B cell (primary cell): Measurements from ENCODE around the gene STX8. TPM values are rescaled to one million over a fixed set of nuclear protein-coding genes. Genes with fewer than 3 reads are reported as not detected.

Experiments
- ATAC-seq: fragments of 200-7000 bp; cut with Tn5 transposase; one replicate; pipeline ENCODE4 v1.10.0; 2021; ENCODE audit warnings: low read depth, mild to moderate bottlenecking, moderate number of reproducible peaks, moderate library complexity
- CTCF ChIA-PET: fragments of 350-600 bp; sonication (Branson Sonifier 250); formaldehyde crosslinking; loops from one replicate; lab custom pipeline; 2021; ENCODE audit warnings: antibody characterized with exemption, inconsistent platforms; lab: Charles Lee
- POLR2A ChIA-PET: fragments of 350-600 bp; sonication (Branson Sonifier 250); formaldehyde crosslinking; loops from one replicate; lab custom pipeline; 2021; ENCODE audit warnings: antibody characterized with exemption; lab: Charles Lee
- DNase-seq: peaks from one replicate; pipeline ENCODE4 v3.0.0; 2013
- H2AFZ ChIP-seq: 2 replicates; pipeline ENCODE4 v1.6.1; 2012; ENCODE audit warnings: mild to moderate bottlenecking, low read depth, low read length; ENCODE audit not compliant: insufficient read depth, poor library complexity, severe bottlenecking
- H3K27ac ChIP-seq, 2 donors: 1 replicate in 1 of 2; 2 replicates in 1 of 2; pipeline ENCODE4 v1.5.1; 2012 to 2013; ENCODE audit warnings: low read length in 2 of 2, mild to moderate bottlenecking in 2 of 2, moderate library complexity in 1 of 2
- H3K27me3 ChIP-seq, 4 experiments: fragments of 200-600 bp in 1 of 4; sonication (generic) in 1 of 4; replicated peaks in 1 of 4; 1 replicate in 2 of 4; 2 replicates in 2 of 4; pipeline versions ENCODE4 v1.6.1 to v1.7.0; 2013 to 2016; ENCODE audit warnings: low read length in 3 of 4, mild to moderate bottlenecking in 2 of 4, mixed read lengths in 1 of 4, moderate library complexity in 1 of 4; ENCODE audit not compliant: insufficient read depth in 4 of 4, control insufficient read depth in 3 of 4; ENCODE audit errors: control extremely low read depth in 1 of 4
- H3K36me3 ChIP-seq, 2 experiments: replicated peaks in 1 of 2; 1 replicate in 1 of 2; 2 replicates in 1 of 2; pipeline versions ENCODE4 v1.6.1 to v1.7.1; 2013; ENCODE audit warnings: low read length in 1 of 2; ENCODE audit not compliant: insufficient read depth in 2 of 2, control insufficient read depth in 1 of 2; ENCODE audit errors: control extremely low read depth in 1 of 2, extremely low read depth in 1 of 2
- H3K4me1 ChIP-seq, 2 donors: fragments of 200-600 bp in 1 of 2; sonication (generic) in 1 of 2; 1 replicate in 1 of 2; 2 replicates in 1 of 2; pipeline versions ENCODE4 v1.5.1 to v1.6.1; 2013 to 2017; ENCODE audit warnings: low read length in 2 of 2; ENCODE audit not compliant: control insufficient read depth in 2 of 2, insufficient read depth in 2 of 2
- H3K4me2 ChIP-seq: replicated peaks from 2 replicates; pipeline ENCODE3; 2012; ENCODE audit warnings: mild to moderate bottlenecking, low read depth, low read length; ENCODE audit not compliant: poor library complexity, severe bottlenecking
- H3K4me3 ChIP-seq, 5 experiments: fragments of 200-600 bp in 1 of 5; sonication (generic) in 1 of 5; 1 replicate in 3 of 5; 2 replicates in 2 of 5; pipeline versions ENCODE4 v1.5.1 to v1.7.0; 2011 to 2016; ENCODE audit warnings: low read length in 4 of 5, mild to moderate bottlenecking in 4 of 5, low read depth in 2 of 5, control low read depth in 1 of 5, moderate library complexity in 1 of 5; ENCODE audit not compliant: insufficient read depth in 1 of 5; ENCODE audit errors: control extremely low read depth in 1 of 5, extremely low read depth in 1 of 5
- H3K79me2 ChIP-seq: fragments of 200-600 bp; sonication (generic); one replicate; pipeline ENCODE4 v1.6.0; 2016; ENCODE audit warnings: low read length; ENCODE audit not compliant: control insufficient read depth, insufficient read depth
- H3K9ac ChIP-seq: fragments of 200-600 bp; sonication (generic); 2 replicates; pipeline ENCODE4 v1.6.1; 2017; ENCODE audit warnings: mild to moderate bottlenecking, low read length, moderate library complexity
- H3K9me3 ChIP-seq, 3 donors: one replicate each; pipeline versions ENCODE4 v1.6.1 to v1.7.1; 2013; ENCODE audit warnings: low read length in 2 of 3; ENCODE audit not compliant: control insufficient read depth in 2 of 3, insufficient read depth in 1 of 3; ENCODE audit errors: control extremely low read depth in 1 of 3
- H4K20me1 ChIP-seq: 2 replicates; pipeline ENCODE4 v1.6.0; 2012; ENCODE audit warnings: mild to moderate bottlenecking, low read length; ENCODE audit not compliant: insufficient read depth, control insufficient read depth, poor library complexity, severe bottlenecking
- H3K27ac Mint-ChIP-seq: one replicate; pipeline ENCODE4 v1.8.0; 2021; ENCODE audit warnings: mixed read lengths
- H3K27me3 Mint-ChIP-seq: one replicate; pipeline ENCODE4 v1.8.0; 2021; ENCODE audit warnings: mixed read lengths
- H3K4me1 Mint-ChIP-seq: one replicate; pipeline ENCODE4 v1.8.0; 2021; ENCODE audit warnings: mixed read lengths
- H3K4me3 Mint-ChIP-seq: one replicate; pipeline ENCODE4 v1.8.0; 2021; ENCODE audit warnings: mixed read lengths
- H3K9me3 Mint-ChIP-seq: one replicate; pipeline ENCODE4 v1.8.0; 2022; ENCODE audit warnings: mixed read lengths; ENCODE audit not compliant: insufficient read depth
- CTCF ChIP-seq: fragments of 200-600 bp; IDR thresholded peaks from one replicate; pipeline ENCODE4 v1.8.0; 2022; ENCODE audit warnings: antibody characterized with exemption, mild to moderate bottlenecking
- EZH2 ChIP-seq: IDR thresholded peaks from 2 replicates; pipeline ENCODE4 v1.6.1; 2012; ENCODE audit warnings: borderline replicate concordance, low read depth, mild to moderate bottlenecking, moderate library complexity, low read length; ENCODE audit not compliant: insufficient read depth, poor library complexity, severe bottlenecking
- WGBS: methylation state at CpG from one replicate; pipeline ENCODE4 v1.1.5; 2013; ENCODE audit warnings: missing lambda C conversion rate; ENCODE audit not compliant: insufficient coverage; 5-methylcytosine and 5-hydroxymethylcytosine counted together
- intact Hi-C: fragments of 100-400 bp; cut with micrococcal nuclease; formaldehyde crosslinking; loops from one replicate; pipeline ENCODE4 v1.10.0; 2022
- polyA plus RNA-seq: library from polyadenylated mRNA; depleted of rRNA; stranded (reverse); fragments of >200 nt; gene quantifications from 2 replicates; pipeline ENCODE4 v1.2.3, GENCODE V29; 2012
- total RNA-seq, 2 donors: library from RNA; stranded (reverse); fragments of 120-200 nt in 1 of 2; gene quantifications; 1 replicate in 1 of 2; 2 replicates in 1 of 2; pipeline versions ENCODE4 v1.2.3 to v1.2.4, GENCODE V29; 2013 to 2022

The STX8 gene
- total and polyA plus RNA-seq, 2 donors (not counting 1 experiment from before 2014, with no cell fraction given) = 35.8 to 61.5 TPM

GRCh38 chr17:9350080-9350479, 225.5 kb downstream of the STX8 start:
- Histone ChIP-seq H3K79me2 (no peaks in the 10 kb centered on the region), H3K9ac (no peak overlapping the region), H2AFZ (no peak overlapping the region), H3K36me3 (no peaks in the 10 kb centered on the region), H3K4me2 (no peak overlapping the region), H3K4me1 (no peaks in the 10 kb centered on the region), H3K27me3 (no peaks in the 10 kb centered on the region), H3K4me3 (no peak overlapping the region), H3K9me3 (no peaks in the 10 kb centered on the region), H3K27ac (no peak overlapping the region), H4K20me1 (no peaks in the 10 kb centered on the region)
- ATAC-seq (no peak), DNase-seq (no peak)
- Mint-ChIP-seq H3K4me3 (no peak overlapping the region), H3K4me1 (peaks cover 2% of the 10 kb centered on the region), H3K27me3 (no peaks in the 10 kb centered on the region), H3K9me3 (no peaks in the 10 kb centered on the region), H3K27ac (no peak overlapping the region)
- intact Hi-C loops = no loop called here
- CTCF ChIA-PET = no interaction called here
- POLR2A ChIA-PET = no interaction called here
- TF ChIP-seq CTCF (no peak), EZH2 (no peak)
- 80% methylated on average over 1 of the region's 6 CpGs for WGBS

DNA sequence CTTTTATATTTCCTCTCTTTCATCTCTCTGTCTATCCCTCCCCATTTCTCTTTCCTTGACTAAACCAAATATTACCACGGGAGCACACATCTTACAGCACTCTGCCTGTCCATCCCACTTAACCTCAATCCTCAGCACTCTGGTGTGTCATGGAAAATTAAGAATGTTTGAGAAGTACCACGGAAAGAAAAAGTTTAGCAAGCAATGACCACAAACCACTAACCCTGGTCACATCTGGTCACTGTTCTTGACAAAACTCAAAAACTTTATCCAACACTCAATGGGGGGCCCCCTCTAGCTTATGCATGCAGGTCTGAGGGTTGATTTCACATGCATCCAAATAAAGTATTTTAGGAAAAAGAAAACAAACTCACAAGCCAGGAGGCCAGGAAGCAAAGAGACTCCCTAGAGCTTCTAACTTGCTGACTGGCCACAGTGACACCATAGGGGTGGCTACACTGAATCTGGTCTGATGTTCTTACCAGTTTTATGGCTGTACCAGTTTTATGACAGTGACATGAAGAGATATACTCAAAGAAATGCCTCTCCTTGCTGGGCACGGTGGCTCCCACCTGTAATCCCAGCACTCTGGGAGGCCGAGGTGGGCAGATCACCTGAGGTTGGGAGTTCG, 229.2 kb downstream of the STX8 start:
- CTCF ChIA-PET = interaction anchor here (0.6 kb wide), 2 partner anchors 20 to 353 kb away, joined by 3 to 5 read pairs; no protein-coding TSS in a partner anchor
- H3K27me3 Mint-ChIP-seq = no peaks in the 10 kb centered on the region

More for the DNA sequence above, 229.2 kb downstream of the STX8 start:
- Histone ChIP-seq H3K4me2 (no peak overlapping the region), H3K36me3 (no peaks in the 10 kb centered on the region), H4K20me1 (no peaks in the 10 kb centered on the region), H2AFZ (no peak overlapping the region), H3K27ac (no peak overlapping the region), H3K9ac (no peak overlapping the region), H3K27me3 (no peaks in the 10 kb centered on the region), H3K4me1 (no peaks in the 10 kb centered on the region), H3K9me3 (no peaks in the 10 kb centered on the region), H3K79me2 (no peaks in the 10 kb centered on the region), H3K4me3 (no peak overlapping the region)
- no peak for DNase-seq
- Mint-ChIP-seq H3K4me3 (no peak overlapping the region), H3K27ac (no peak overlapping the region), H3K9me3 (no peaks in the 10 kb centered on the region), H3K4me1 (peaks cover 2% of the 10 kb centered on the region)
- TF ChIP-seq EZH2 = no peak
- no peak for TF ChIP-seq CTCF
- WGBS = 95% methylated on average over 3 of the region's 5 CpGs
- ATAC-seq = no peak
- intact Hi-C loops = no loop called here
- POLR2A ChIA-PET = no interaction called here
